SK-N-SH treated with all-trans-retinoic acid at 6 μM for 48 hours (cell line): ENCODE measurements around the gene OPRM1.

ENCODE experiments used
- OSR1 ChIP-seq: fragments of 250-450 bp; sonication (Bioruptor Pico); IDR thresholded peaks from 2 replicates; pipeline ENCODE4 v1.8.0; 2022; ENCODE audit warnings: moderate library complexity, mild to moderate bottlenecking, inconsistent platforms
- RARB ChIP-seq: fragments of 250-450 bp; sonication (Bioruptor Pico); IDR thresholded peaks from 2 replicates; pipeline ENCODE4 v1.8.0; 2021; ENCODE audit warnings: mild to moderate bottlenecking, moderate library complexity
- SNAI2 ChIP-seq: fragments of 250-450 bp; sonication (Bioruptor Pico); IDR thresholded peaks from 2 replicates; pipeline ENCODE4 v1.5.0; 2020; ENCODE audit warnings: mild to moderate bottlenecking, moderate library complexity
- ZFP3 ChIP-seq: fragments of 250-450 bp; sonication (Bioruptor Pico); IDR thresholded peaks from 2 replicates; pipeline ENCODE4 v1.5.0; 2020; ENCODE audit warnings: mild to moderate bottlenecking, moderate library complexity

DNA sequence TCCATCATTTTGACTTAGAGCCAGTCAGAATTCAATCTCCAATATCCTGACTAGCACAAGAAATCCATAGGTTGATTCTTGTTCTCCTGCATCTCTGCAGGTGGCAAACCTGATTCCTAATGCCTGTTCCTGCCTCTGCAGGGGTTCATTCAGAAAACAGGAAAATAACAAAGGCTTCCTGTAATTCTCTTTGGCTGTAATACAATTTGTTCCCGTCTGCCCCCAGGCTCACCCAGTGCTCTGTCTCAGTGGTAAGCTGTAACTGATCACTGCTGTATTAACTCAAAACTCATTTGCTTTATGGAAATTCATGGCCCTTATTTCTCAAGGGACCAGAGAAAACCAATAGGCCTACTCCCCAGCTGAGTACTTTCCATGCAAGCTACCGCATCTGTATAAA, 88.6 kb downstream of the OPRM1 start:
- TF ChIP-seq ZFP3 (CRISPR knock-in tag) = no peak
- no peak for TF ChIP-seq SNAI2 (CRISPR knock-in tag)
- TF ChIP-seq RARB (CRISPR knock-in tag) = no peak
- TF ChIP-seq OSR1 (CRISPR knock-in tag) = no peak
